Neural cell (in vitro differentiated cells): Measurements from ENCODE around the gene TMEM235. TPM values are rescaled to one million over a fixed set of nuclear protein-coding genes. Genes with fewer than 3 reads are reported as not detected.

ENCODE experiments used
- H2AFZ ChIP-seq: fragments of 200-600, 300-800 bp; sonication (generic), shearing (Covaris generic); 2 replicates; pipeline ENCODE4 v1.6.0; 2014; ENCODE audit warnings: low read depth, mild to moderate bottlenecking, antibody characterized with exemption, low read length, moderate library complexity
- H3F3A ChIP-seq: fragments of 200-600 bp; shearing (Covaris generic); 2 replicates; pipeline ENCODE4 v1.6.1; 2016; ENCODE audit warnings: mild to moderate bottlenecking, moderate library complexity, mixed read lengths, antibody characterized with exemption, low read length; ENCODE audit not compliant: insufficient read depth, poor library complexity, severe bottlenecking
- H3K27ac ChIP-seq: fragments of 200-600, 300-800 bp; sonication (generic), shearing (Covaris generic); 2 replicates; pipeline ENCODE4 v1.5.1; 2014; ENCODE audit warnings: mild to moderate bottlenecking, low read length, moderate library complexity
- H3K27me3 ChIP-seq: fragments of 300-800, 200-600 bp; sonication (generic), shearing (Covaris generic); 2 replicates; pipeline ENCODE4 v1.6.0; 2014; ENCODE audit warnings: mild to moderate bottlenecking, low read depth, low read length, moderate library complexity; ENCODE audit not compliant: insufficient read depth
- H3K36me3 ChIP-seq: fragments of 300-800, 200-600 bp; sonication (generic), shearing (Covaris generic); 2 replicates; pipeline ENCODE4 v1.5.1; 2014; ENCODE audit warnings: mild to moderate bottlenecking, antibody characterized with exemption, low read length, moderate library complexity; ENCODE audit not compliant: insufficient read depth
- H3K4me2 ChIP-seq: fragments of 300-800, 200-600 bp; sonication (generic), shearing (Covaris generic); 2 replicates; pipeline ENCODE4 v1.6.0; 2014; ENCODE audit warnings: mild to moderate bottlenecking, low read length
- H3K4me3 ChIP-seq: fragments of 300-800, 200-600 bp; sonication (generic), shearing (Covaris generic); 2 replicates; pipeline ENCODE4 v1.5.1; 2014; ENCODE audit warnings: mild to moderate bottlenecking, low read length, moderate library complexity
- H3K79me2 ChIP-seq: fragments of 200-600 bp; shearing (Covaris generic); replicated peaks from 2 replicates; pipeline ENCODE4 v1.6.0; 2014; ENCODE audit warnings: mild to moderate bottlenecking, low read length, moderate library complexity; ENCODE audit not compliant: insufficient read depth
- H3K9ac ChIP-seq: fragments of 300-800, 200-600 bp; sonication (generic), shearing (Covaris generic); 2 replicates; pipeline ENCODE4 v1.6.1; 2016; ENCODE audit warnings: mild to moderate bottlenecking, low read length, mixed read lengths
- H3K9me2 ChIP-seq: fragments of 200-600 bp; shearing (Covaris generic); 2 replicates; pipeline ENCODE4 v1.6.1; 2016; ENCODE audit warnings: mild to moderate bottlenecking, low read length, mixed read lengths; ENCODE audit not compliant: insufficient read depth
- H3K9me3 ChIP-seq: fragments of 200-600, 300-800 bp; sonication (generic), shearing (Covaris generic); 2 replicates; pipeline ENCODE4 v1.6.1; 2016; ENCODE audit warnings: mild to moderate bottlenecking, mixed run types, low read length, moderate library complexity, mixed read lengths
- H4K20me1 ChIP-seq: fragments of 200-600 bp; shearing (Covaris generic); 2 replicates; pipeline ENCODE4 v1.6.1; 2016; ENCODE audit warnings: mild to moderate bottlenecking, mixed run types; ENCODE audit not compliant: insufficient read depth
- EP300 ChIP-seq: fragments of 450-650 bp; conservative IDR thresholded peaks from 2 replicates; pipeline ENCODE4 v1.6.1; 2014; ENCODE audit warnings: antibody characterized with exemption, mild to moderate bottlenecking, moderate library complexity; ENCODE audit not compliant: poor library complexity, severe bottlenecking
- EZH2 ChIP-seq: fragments of 200-600, 300-800 bp; shearing (Covaris generic), sonication (generic); IDR thresholded peaks from 2 replicates; pipeline ENCODE4 v1.6.1; 2014; ENCODE audit warnings: antibody characterized with exemption, low read length, borderline replicate concordance, mild to moderate bottlenecking; ENCODE audit not compliant: insufficient read depth, poor library complexity, severe bottlenecking
- MXI1 ChIP-seq: fragments of 450-650 bp; conservative IDR thresholded peaks from 2 replicates; pipeline ENCODE4 v1.6.1; 2014; ENCODE audit warnings: antibody characterized with exemption, mild to moderate bottlenecking; ENCODE audit not compliant: poor library complexity, severe bottlenecking
- POLR2AphosphoS5 ChIP-seq: IDR thresholded peaks from 2 replicates; pipeline ENCODE4 v1.6.1; 2012
- RAD21 ChIP-seq: fragments of 450-650 bp; conservative IDR thresholded peaks from 2 replicates; pipeline ENCODE4 v1.6.1; 2014; ENCODE audit warnings: antibody characterized with exemption, mild to moderate bottlenecking, moderate library complexity
- SMC3 ChIP-seq: fragments of 450-650 bp; conservative IDR thresholded peaks from 2 replicates; pipeline ENCODE4 v1.6.1; 2014; ENCODE audit warnings: antibody characterized with exemption, mild to moderate bottlenecking, moderate library complexity; ENCODE audit not compliant: poor library complexity
- TAF1 ChIP-seq: IDR thresholded peaks from 2 replicates; pipeline ENCODE4 v1.6.1; 2012; ENCODE audit warnings: low read depth
- polyA plus RNA-seq: library from polyadenylated mRNA; depleted of rRNA; stranded (reverse); fragments of >200 nt; gene quantifications from 2 replicates; pipeline ENCODE4 v1.2.3, GENCODE V29; 2014
- TF ChIP-seq, protein P1 (sequence below): IDR thresholded peaks from 2 replicates; pipeline ENCODE4 v1.6.1; 2012; ENCODE audit warnings: borderline replicate concordance
- TF ChIP-seq, protein P2 (sequence below): fragments of 450-650 bp; IDR thresholded peaks from 2 replicates; pipeline ENCODE4 v1.5.1; 2014; ENCODE audit warnings: antibody characterized with exemption, mild to moderate bottlenecking, moderate library complexity; ENCODE audit not compliant: poor library complexity, severe bottlenecking

Gene TMEM235
- polyA plus RNA-seq, 1 donor from 2014 or later: not detected

DNA sequence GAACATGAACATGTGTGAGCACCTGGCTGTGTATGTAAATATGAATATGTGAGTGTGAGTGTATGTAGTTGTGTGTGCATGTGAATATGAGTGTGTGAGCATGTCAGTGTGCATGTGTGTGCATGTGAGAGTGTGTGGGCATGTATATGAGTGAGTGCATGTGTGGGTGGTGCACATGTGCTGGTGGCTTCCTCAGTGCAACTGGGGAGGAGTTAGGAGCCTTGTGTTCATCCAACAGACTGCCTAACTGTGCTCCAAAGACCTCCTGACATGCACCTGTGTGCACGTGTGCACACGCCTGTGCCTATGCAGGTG, 1.4 kb downstream of the TMEM235 start:
- H2AFZ ChIP-seq: no peak overlapping the region
- H3K27me3 ChIP-seq: peaks cover 29% of the 10 kb centered on the region
- H3K4me3 ChIP-seq: no peak overlapping the region
- no peaks in the 10 kb centered on the region for H3K9me3 ChIP-seq
- no peak overlapping the region for H3K4me2 ChIP-seq
- no peak overlapping the region for H3K27ac ChIP-seq
- H4K20me1 ChIP-seq: no peaks in the 10 kb centered on the region
- no peak for TF ChIP-seq TAF1
- no peak for TF ChIP-seq POLR2AphosphoS5
- TF ChIP-seq, protein P1, sequence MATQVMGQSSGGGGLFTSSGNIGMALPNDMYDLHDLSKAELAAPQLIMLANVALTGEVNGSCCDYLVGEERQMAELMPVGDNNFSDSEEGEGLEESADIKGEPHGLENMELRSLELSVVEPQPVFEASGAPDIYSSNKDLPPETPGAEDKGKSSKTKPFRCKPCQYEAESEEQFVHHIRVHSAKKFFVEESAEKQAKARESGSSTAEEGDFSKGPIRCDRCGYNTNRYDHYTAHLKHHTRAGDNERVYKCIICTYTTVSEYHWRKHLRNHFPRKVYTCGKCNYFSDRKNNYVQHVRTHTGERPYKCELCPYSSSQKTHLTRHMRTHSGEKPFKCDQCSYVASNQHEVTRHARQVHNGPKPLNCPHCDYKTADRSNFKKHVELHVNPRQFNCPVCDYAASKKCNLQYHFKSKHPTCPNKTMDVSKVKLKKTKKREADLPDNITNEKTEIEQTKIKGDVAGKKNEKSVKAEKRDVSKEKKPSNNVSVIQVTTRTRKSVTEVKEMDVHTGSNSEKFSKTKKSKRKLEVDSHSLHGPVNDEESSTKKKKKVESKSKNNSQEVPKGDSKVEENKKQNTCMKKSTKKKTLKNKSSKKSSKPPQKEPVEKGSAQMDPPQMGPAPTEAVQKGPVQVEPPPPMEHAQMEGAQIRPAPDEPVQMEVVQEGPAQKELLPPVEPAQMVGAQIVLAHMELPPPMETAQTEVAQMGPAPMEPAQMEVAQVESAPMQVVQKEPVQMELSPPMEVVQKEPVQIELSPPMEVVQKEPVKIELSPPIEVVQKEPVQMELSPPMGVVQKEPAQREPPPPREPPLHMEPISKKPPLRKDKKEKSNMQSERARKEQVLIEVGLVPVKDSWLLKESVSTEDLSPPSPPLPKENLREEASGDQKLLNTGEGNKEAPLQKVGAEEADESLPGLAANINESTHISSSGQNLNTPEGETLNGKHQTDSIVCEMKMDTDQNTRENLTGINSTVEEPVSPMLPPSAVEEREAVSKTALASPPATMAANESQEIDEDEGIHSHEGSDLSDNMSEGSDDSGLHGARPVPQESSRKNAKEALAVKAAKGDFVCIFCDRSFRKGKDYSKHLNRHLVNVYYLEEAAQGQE: no peak
- no peak for TF ChIP-seq RAD21
- TF ChIP-seq EP300: no peak
- no peak for TF ChIP-seq EZH2
- TF ChIP-seq, protein P2, sequence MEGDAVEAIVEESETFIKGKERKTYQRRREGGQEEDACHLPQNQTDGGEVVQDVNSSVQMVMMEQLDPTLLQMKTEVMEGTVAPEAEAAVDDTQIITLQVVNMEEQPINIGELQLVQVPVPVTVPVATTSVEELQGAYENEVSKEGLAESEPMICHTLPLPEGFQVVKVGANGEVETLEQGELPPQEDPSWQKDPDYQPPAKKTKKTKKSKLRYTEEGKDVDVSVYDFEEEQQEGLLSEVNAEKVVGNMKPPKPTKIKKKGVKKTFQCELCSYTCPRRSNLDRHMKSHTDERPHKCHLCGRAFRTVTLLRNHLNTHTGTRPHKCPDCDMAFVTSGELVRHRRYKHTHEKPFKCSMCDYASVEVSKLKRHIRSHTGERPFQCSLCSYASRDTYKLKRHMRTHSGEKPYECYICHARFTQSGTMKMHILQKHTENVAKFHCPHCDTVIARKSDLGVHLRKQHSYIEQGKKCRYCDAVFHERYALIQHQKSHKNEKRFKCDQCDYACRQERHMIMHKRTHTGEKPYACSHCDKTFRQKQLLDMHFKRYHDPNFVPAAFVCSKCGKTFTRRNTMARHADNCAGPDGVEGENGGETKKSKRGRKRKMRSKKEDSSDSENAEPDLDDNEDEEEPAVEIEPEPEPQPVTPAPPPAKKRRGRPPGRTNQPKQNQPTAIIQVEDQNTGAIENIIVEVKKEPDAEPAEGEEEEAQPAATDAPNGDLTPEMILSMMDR: no peak
- H3K79me2 ChIP-seq: no peaks in the 10 kb centered on the region
- no peak overlapping the region for H3K9ac ChIP-seq
- H3K9me2 ChIP-seq: no peaks in the 10 kb centered on the region
- H3K36me3 ChIP-seq: no peaks in the 10 kb centered on the region
- H3F3A ChIP-seq: no peaks in the 10 kb centered on the region

DNA sequence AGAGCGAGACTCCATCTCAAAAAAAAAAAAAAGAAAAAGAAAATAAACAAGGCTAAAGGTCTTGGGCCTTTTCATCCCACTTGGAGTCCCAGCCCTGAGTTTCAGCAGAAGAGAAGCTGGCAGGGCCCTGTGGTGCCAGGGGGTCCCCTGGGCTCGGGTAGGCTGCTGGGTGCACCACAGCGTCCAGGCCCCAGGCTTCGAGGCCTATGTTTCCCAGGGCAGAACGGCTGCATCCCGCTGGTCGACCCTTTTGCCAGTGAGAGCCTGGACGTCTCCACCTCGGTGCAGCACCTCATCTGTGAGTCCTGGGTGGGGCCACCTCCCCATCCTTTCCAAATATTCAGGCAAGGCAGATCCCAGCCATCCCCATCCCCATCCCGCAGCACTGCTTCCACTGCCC, 2.2 kb downstream of the TMEM235 start:
- Histone ChIP-seq H3K9me2 (no peaks in the 10 kb centered on the region), H3F3A (no peaks in the 10 kb centered on the region), H3K4me2 (no peak overlapping the region), H3K27ac (no peak overlapping the region), H4K20me1 (no peaks in the 10 kb centered on the region), H3K27me3 (peaks cover 29% of the 10 kb centered on the region), H3K79me2 (no peaks in the 10 kb centered on the region), H3K9ac (no peak overlapping the region), H2AFZ (no peak overlapping the region), H3K36me3 (no peaks in the 10 kb centered on the region), H3K9me3 (no peaks in the 10 kb centered on the region), H3K4me3 (no peak overlapping the region)
- TF ChIP-seq EP300 (no peak), SMC3 (no peak), TAF1 (no peak), MXI1 (no peak), RAD21 (no peak), EZH2 (no peak), POLR2AphosphoS5 (no peak)
- TF ChIP-seq, protein P1: no peak
- TF ChIP-seq, protein P2: no peak
